Tibial nerve (tissue), 3 donors: ENCODE measurements around the gene DTNB.

ENCODE experiments used
- CTCF ChIP-seq, 5 experiments: fragments of 200-600 bp in 3 of 5; fragments of 450-650 bp in 2 of 5; sonication (generic) in 3 of 5; IDR thresholded peaks; one replicate each; pipeline ENCODE4 v1.5.1; 2016 to 2019; ENCODE audit warnings: antibody characterized with exemption in 5 of 5, mild to moderate bottlenecking in 3 of 5, moderate library complexity in 2 of 5
- POLR2A ChIP-seq, 2 donors: fragments of 450-650 bp; IDR thresholded peaks; one replicate each; pipeline ENCODE4 v1.6.1; 2017; ENCODE audit warnings: antibody characterized with exemption in 2 of 2, mild to moderate bottlenecking in 2 of 2, moderate library complexity in 2 of 2

DNA sequence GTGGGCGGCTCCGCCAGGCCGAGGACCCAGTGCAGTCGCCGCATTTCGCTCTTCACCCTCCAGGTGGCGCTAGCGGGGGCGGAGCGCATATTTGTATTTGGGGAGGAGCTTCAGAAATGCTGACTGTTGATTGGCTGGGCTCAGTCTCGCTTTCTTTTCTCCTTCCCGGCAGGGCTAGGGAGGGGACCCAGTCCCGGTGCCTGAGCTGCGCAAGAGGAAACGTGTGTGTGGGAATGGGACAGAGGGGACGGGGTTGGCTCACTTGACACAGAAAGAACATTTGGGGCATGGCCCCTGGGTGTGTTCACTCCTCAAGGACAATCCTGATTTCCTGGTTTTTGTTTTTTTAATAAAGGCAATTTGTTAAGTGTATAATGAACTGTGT is 311.3 kb downstream of the DTNB start:
- peak; percentile 91 to 99 (median 96) for TF ChIP-seq CTCF (IDR thresholded peaks at IDR 0.05)
- TF ChIP-seq POLR2A (IDR thresholded peaks at IDR 0.05): peak in 1 of 2 donors; percentile 82
